Colon (tissue), 2 donors: ENCODE measurements around the gene DEFB131B.
"Not testable (repeated sequence)": the region's sequence is repeated elsewhere in the genome, so short reads cannot be mapped to it uniquely, and the experiment has no call there.

Experiments used
- FAIRE-seq: peaks from 2 replicates; lab custom pipeline; 2012; peaks lifted over from hg19 to GRCh38; lab: Jason Lieb, UNC
- donor health status: control.
- donor health status: control.

DEFB131B gene

GRCh38 chr11:71878059-71878458 is at the start of gene DEFB131B:
Gene DEFB131B (plus strand): TSS chr11:71878453. CDS start chr11:71878453, 0 bp downstream.
- FAIRE-seq = not testable (repeated sequence)

GRCh38 chr11:71829247-71829646 is 49.0 kb upstream of the DEFB131B start:
- not testable (repeated sequence) for FAIRE-seq

- not testable (repeated sequence) for FAIRE-seq
Observed at GRCh38 chr11:71829686-71830085, 48.6 kb upstream of the DEFB131B start.

GRCh38 chr11:71832811-71833210 is 45.4 kb upstream of the DEFB131B start, which contains the start of gene DEFB108B:
Gene DEFB108B (plus strand): TSS chr11:71833200. CDS start chr11:71833200, 0 bp downstream.
- not testable (repeated sequence) for FAIRE-seq

- not testable (repeated sequence) for FAIRE-seq
Observed at GRCh38 chr11:71842720-71843119, 35.5 kb upstream of the DEFB131B start.

GRCh38 chr11:71843355-71843754 is 34.9 kb upstream of the DEFB131B start:
- not testable (repeated sequence) for FAIRE-seq

GRCh38 chr11:71843858-71844257 is 34.4 kb upstream of the DEFB131B start:
- FAIRE-seq = no peak

- FAIRE-seq = not testable (repeated sequence)
Observed at GRCh38 chr11:71853895-71854294, 24.4 kb upstream of the DEFB131B start.

GRCh38 chr11:71855880-71856279 is 22.4 kb upstream of the DEFB131B start:
- FAIRE-seq = not testable (repeated sequence)

GRCh38 chr11:71860835-71861234 is 17.4 kb upstream of the DEFB131B start:
- FAIRE-seq = not testable (repeated sequence)

- not testable (repeated sequence) for FAIRE-seq
Observed at GRCh38 chr11:71863978-71864627, 14.2 kb upstream of the DEFB131B start.

GRCh38 chr11:71867209-71867608 is 11.0 kb upstream of the DEFB131B start:
- FAIRE-seq = not testable (repeated sequence)

GRCh38 chr11:71869931-71870330 is 8.3 kb upstream of the DEFB131B start:
- FAIRE-seq = not testable (repeated sequence)

GRCh38 chr11:71870661-71871060 is 7.6 kb upstream of the DEFB131B start:
- FAIRE-seq = not testable (repeated sequence)

- not testable (repeated sequence) for FAIRE-seq
Observed at GRCh38 chr11:71876262-71876661, 2.0 kb upstream of the DEFB131B start.

- FAIRE-seq = not testable (repeated sequence)
Observed at GRCh38 chr11:71885806-71886205, 7.6 kb downstream of the DEFB131B start.

- FAIRE-seq = not testable (repeated sequence)
Observed at GRCh38 chr11:71888335-71889010, 10.2 kb downstream of the DEFB131B start.

- not testable (repeated sequence) for FAIRE-seq
Observed at GRCh38 chr11:71889181-71889872, 11.1 kb downstream of the DEFB131B start.

GRCh38 chr11:71895961-71896360 is 17.7 kb downstream of the DEFB131B start:
- no peak for FAIRE-seq

- FAIRE-seq = not testable (repeated sequence)
Observed at GRCh38 chr11:71901137-71901536, 22.9 kb downstream of the DEFB131B start.

- FAIRE-seq = no peak
Observed at GRCh38 chr11:71908218-71908617, 30.0 kb downstream of the DEFB131B start.

GRCh38 chr11:71910775-71911174 is 32.5 kb downstream of the DEFB131B start:
- FAIRE-seq = not testable (repeated sequence)
